Activated naive CD4-positive, alpha-beta T cell treated with anti-CD3 and anti-CD28 coated beads, Interleukin-2, amount 50 U/mL, for 72 hours (primary cell): ENCODE results near the gene ZNF692. TPM values are rescaled to one million over a fixed set of nuclear protein-coding genes. Genes with fewer than 3 reads are reported as not detected.
"Not testable (repeated sequence)": the region's sequence is repeated elsewhere in the genome, so short reads cannot be mapped to it uniquely, and the experiment has no call there.

ENCODE experiments used
- ATAC-seq, 2 donors: fragments of 150-1000 bp; cut with Tn5 transposase; 2 replicates each; pipeline ENCODE4 v1.10.0; 2021; ENCODE audit warnings: mild to moderate bottlenecking in 2 of 2, moderate library complexity in 2 of 2
- DNase-seq, 2 donors: peaks; one replicate each; pipeline ENCODE4 v3.0.0; 2021 to 2022; ENCODE audit warnings: low spot score in 2 of 2
- H3K27ac Mint-ChIP-seq, 2 donors: one replicate each; pipeline ENCODE4 v1.8.0; 2022; ENCODE audit warnings: mild to moderate bottlenecking in 2 of 2, mixed read lengths in 2 of 2
- H3K36me3 Mint-ChIP-seq, 2 donors: one replicate each; pipeline ENCODE4 v1.8.0; 2022; ENCODE audit warnings: mixed read lengths in 2 of 2
- H3K9me3 Mint-ChIP-seq, 2 donors: one replicate each; pipeline ENCODE4 v1.8.0; 2022; ENCODE audit warnings: mixed read lengths in 2 of 2
- total RNA-seq, 2 donors: library from RNA; stranded (reverse); gene quantifications; one replicate each; pipeline ENCODE4 v1.2.3, GENCODE V29; 2022

Gene ZNF692
- total RNA-seq, 2 donors from 2014 or later, result 93.0 to 152 TPM

DNA sequence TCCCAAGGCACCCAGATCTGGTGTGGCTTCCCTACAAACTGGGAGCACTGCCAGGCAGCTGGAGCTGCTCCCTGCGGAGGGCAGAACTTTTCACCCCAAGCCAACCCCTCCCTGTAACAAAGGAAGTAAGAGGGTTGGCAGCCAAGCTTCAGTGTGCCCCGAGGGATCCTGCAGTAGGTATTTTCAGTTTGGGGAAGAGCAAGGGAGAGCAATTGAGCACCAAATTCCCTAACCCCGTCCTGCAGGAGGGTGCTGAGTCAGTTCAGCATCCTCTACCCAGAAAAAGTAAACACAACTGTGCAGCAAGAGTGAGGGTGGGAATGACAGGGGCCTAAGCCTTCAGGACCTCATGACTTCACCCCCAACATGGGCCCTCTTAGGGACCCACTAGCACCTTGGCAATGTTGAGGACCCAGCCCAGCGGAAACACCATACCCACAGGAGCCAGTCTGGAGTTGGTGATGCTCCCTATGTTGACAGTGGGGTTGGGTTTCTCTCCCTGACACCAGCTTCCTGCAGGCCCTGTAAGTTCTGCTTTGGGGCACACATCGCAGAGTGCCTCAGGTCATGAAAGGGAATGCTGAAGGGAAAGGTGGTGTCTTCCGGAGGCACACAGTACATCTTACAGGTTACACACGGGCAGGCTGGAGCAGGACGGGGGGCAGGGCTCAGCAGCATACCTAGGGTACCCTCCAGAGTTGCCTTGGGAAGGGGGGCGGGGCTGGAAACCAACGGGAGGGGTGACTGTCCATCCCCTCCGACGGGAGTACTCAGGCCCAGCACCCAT lies 48.0 kb downstream of the ZNF692 start:
- peaks cover 0 to 12% of the 10 kb centered on the region in 2 donors for H3K36me3 Mint-ChIP-seq
- no peak for ATAC-seq
- H3K9me3 Mint-ChIP-seq, result no peaks in the 10 kb centered on the region
- no peak for DNase-seq
- H3K27ac Mint-ChIP-seq, result peak overlapping the region; percentile 41 to 89

DNA sequence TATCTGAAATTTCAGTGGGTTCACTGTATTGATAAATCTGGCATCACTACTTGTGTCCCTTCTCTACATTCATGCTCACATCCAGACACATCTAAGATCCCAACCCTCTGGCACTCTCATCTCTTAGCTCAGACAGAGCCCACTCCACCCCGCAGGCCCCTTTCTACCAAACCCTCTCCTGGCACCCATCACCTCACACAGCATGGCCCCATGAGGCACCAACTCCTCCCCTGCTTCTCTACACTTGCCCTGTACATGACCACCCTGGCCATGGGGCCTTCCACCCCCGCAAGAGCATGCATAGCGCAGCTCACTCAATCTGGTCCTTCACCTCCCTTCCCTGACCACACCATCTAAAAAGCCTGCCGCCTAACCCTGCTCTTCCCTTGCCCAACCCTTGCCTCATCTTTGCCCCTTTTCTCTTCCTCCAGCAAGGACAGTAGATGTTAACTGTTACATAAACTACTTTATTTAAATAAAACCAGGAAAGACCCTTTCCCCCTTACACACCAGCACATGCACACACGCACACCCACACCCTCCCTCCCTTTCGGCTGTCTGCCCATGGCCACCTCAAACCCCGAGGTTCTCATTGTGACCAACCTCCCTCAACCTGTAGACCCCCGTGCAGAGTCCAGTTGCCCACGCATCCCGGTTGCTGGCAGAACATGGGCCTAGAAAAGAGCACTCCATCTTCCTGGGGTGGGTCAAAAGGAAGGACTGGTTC lies 48.7 kb downstream of the ZNF692 start:
- no peak for DNase-seq
- peak overlapping the region; percentile 46 to 79 for H3K27ac Mint-ChIP-seq
- H3K9me3 Mint-ChIP-seq, result no peaks in the 10 kb centered on the region
- no peak for ATAC-seq
- H3K36me3 Mint-ChIP-seq, result peaks cover 0 to 12% of the 10 kb centered on the region in 2 donors

GRCh38 chr1:248808876-248809275 lies 50.0 kb downstream of the ZNF692 start:
- H3K36me3 Mint-ChIP-seq, result peaks cover 0 to 7% of the 10 kb centered on the region in 2 donors
- no peak overlapping the region for H3K27ac Mint-ChIP-seq
- no peaks in the 10 kb centered on the region for H3K9me3 Mint-ChIP-seq
- ATAC-seq (no peak), DNase-seq (no peak)

- Mint-ChIP-seq H3K36me3 (no peaks in the 10 kb centered on the region), H3K9me3 (no peaks in the 10 kb centered on the region), H3K27ac (peak overlapping the region in 1 of 2 donors; percentile 49)
- peak in 1 of 2 donors; percentile 69 for DNase-seq
- ATAC-seq, result peak; percentile 87 to 90
Measured at GRCh38 chr1:248807067-248807737, 51.7 kb downstream of the ZNF692 start.

GRCh38 chr1:248805876-248806275 lies 53.0 kb downstream of the ZNF692 start:
- no peaks in the 10 kb centered on the region for H3K9me3 Mint-ChIP-seq
- DNase-seq (no peak), ATAC-seq (no peak)
- H3K27ac Mint-ChIP-seq, result peak overlapping the region in 1 of 2 donors; percentile 62
- no peaks in the 10 kb centered on the region for H3K36me3 Mint-ChIP-seq

- Mint-ChIP-seq H3K27ac (peak overlapping the region in 1 of 2 donors; percentile 62), H3K36me3 (no peaks in the 10 kb centered on the region), H3K9me3 (no peaks in the 10 kb centered on the region)
- DNase-seq, result no peak
- ATAC-seq, result no peak
Measured at GRCh38 chr1:248804771-248805681, 53.9 kb downstream of the ZNF692 start.

GRCh38 chr1:248803501-248803900 lies 55.4 kb downstream of the ZNF692 start:
- not testable (repeated sequence) for H3K9me3 Mint-ChIP-seq

GRCh38 chr1:248802454-248802853 lies 56.4 kb downstream of the ZNF692 start:
- ATAC-seq (no peak), DNase-seq (no peak)
- no peaks in the 10 kb centered on the region for H3K36me3 Mint-ChIP-seq
- no peaks in the 10 kb centered on the region for H3K9me3 Mint-ChIP-seq
- no peak overlapping the region for H3K27ac Mint-ChIP-seq

More at GRCh38 chr1:248803501-248803900, 55.4 kb downstream of the ZNF692 start:
- H3K36me3 Mint-ChIP-seq, ATAC-seq, DNase-seq, H3K27ac Mint-ChIP-seq: not testable (repeated sequence)

GRCh38 chr1:248800459-248800858 lies 58.4 kb downstream of the ZNF692 start:
- DNase-seq (no peak), ATAC-seq (no peak)
- no peak overlapping the region for H3K27ac Mint-ChIP-seq
- H3K36me3 Mint-ChIP-seq, result no peaks in the 10 kb centered on the region
- no peaks in the 10 kb centered on the region for H3K9me3 Mint-ChIP-seq

Other genes starting within 250 kb of the ZNF692 start
- not detected for gene OR2T11, start 224.0 kb downstream of the ZNF692 start, total RNA-seq
- not detected for gene OR2T35, start 213.8 kb downstream of the ZNF692 start, total RNA-seq
- not detected for gene OR2T27, start 203.6 kb downstream of the ZNF692 start, total RNA-seq
- gene OR14I1, start 156.3 kb downstream of the ZNF692 start, total RNA-seq, result not detected
- not detected for gene LYPD8, start 103.3 kb downstream of the ZNF692 start, total RNA-seq
- 10 to 100 TPM; 19.3 to 33.9 TPM for gene SH3BP5L, start 33.2 kb downstream of the ZNF692 start, total RNA-seq
- 10 to 100 TPM; 46.4 to 54.9 TPM for gene ZNF672, start 20.9 kb downstream of the ZNF692 start, total RNA-seq
- 1 to 10 TPM; 2.5 to 5.9 TPM for gene PGBD2, start 47.1 kb upstream of the ZNF692 start, total RNA-seq